SK-N-MC (cell line): Measurements from ENCODE around the gene ATOSB.

Experiments used
- DNase-seq: peaks from one replicate; pipeline ENCODE4 v3.0.0-alpha.2; 2011; ENCODE audit warnings: low read depth, low spot score
- H3K27ac ChIP-seq: fragments of 200-600 bp; sonication (generic); 2 replicates; pipeline ENCODE4 v1.5.1; 2016; ENCODE audit warnings: mixed run types
- H3K36me3 ChIP-seq: fragments of 200-600 bp; sonication (generic); 2 replicates; pipeline ENCODE4 v1.6.1; 2017; ENCODE audit warnings: antibody characterized with exemption, low read length, mixed read lengths; ENCODE audit not compliant: insufficient read depth
- H3K4me3 ChIP-seq: fragments of 200-600 bp; sonication (generic); 2 replicates; pipeline ENCODE4 v1.5.1; 2016
- H3K9ac ChIP-seq: fragments of 200-600 bp; sonication (generic); 2 replicates; pipeline ENCODE4 v1.8.0; 2017; ENCODE audit warnings: mixed run types, mixed read lengths; ENCODE audit not compliant: insufficient read length
- H3K9me3 ChIP-seq: fragments of 200-600 bp; sonication (generic); 2 replicates; pipeline ENCODE4 v1.6.1; 2017; ENCODE audit warnings: low read depth, mild to moderate bottlenecking, antibody characterized with exemption, low read length, moderate library complexity, mixed read lengths
- EZH2 ChIP-seq: fragments of 200-600 bp; sonication (generic); IDR thresholded peaks from one replicate; pipeline ENCODE4 v1.6.1; 2017; ENCODE audit warnings: antibody characterized with exemption
- FOXP2 ChIP-seq: optimal IDR thresholded peaks from 2 replicates; pipeline ENCODE3; 2011; ENCODE audit warnings: mild to moderate bottlenecking, moderate library complexity; ENCODE audit not compliant: insufficient read depth; ENCODE audit errors: extremely low read length, control extremely low read depth
- POLR2AphosphoS5 ChIP-seq: IDR thresholded peaks from 2 replicates; pipeline ENCODE4 v1.6.1; 2012; ENCODE audit warnings: mild to moderate bottlenecking, low read depth, low read length, borderline replicate concordance

ATOSB gene

DNA sequence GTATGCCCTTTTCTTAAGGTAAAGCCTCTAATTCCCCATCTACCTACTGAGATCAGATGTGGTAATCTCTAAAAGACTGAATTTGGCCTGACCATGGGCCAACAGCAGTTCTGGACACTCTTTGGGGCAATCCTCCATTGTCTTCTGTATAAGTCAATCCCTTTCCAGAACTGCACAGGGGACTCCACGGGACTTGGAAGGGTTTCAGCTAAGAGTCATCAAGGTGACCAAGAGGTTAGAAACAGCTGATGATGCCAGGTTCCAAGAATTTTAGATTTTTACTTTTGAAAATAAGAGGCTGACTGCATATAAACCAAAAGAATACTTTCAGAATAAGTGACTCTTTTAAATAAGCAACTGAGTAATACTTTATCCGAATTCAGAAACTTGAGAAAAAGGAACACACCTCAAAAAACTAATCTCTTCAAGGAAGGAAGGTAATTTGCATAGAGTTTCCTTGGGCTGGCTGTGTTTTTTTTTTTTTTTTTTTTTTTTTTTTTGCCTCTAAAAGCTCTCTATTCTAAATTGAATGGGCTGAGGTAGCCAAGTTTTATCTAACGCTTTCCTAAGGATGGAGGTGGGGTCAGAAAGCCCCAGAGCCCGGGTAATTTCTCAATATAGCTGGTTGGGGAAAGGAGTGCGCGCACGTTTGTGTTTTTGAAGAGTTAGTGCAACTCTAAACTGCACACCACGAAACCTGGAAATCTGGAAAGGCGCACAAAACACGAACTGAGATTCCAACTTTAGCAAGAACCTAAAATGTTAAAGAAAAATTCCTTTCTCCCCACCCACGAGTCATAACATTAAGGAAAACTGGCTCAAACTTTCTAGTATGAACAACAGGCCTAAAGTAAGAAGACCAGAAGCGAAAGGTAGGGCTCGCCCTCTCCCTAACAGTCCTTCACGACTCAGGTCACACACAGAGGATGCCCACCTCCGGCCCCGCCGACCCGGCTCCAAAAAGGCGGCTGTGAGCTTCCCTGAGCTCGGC is 44.5 kb downstream of the ATOSB start:
- Histone ChIP-seq H3K9ac (peak overlapping the region; percentile 89), H3K27ac (peak overlapping the region; percentile 98), H3K36me3 (peaks cover 71% of the 10 kb centered on the region), H3K4me3 (peak overlapping the region; percentile 95), H3K9me3 (no peaks in the 10 kb centered on the region)
- no peak for DNase-seq
- no peak for TF ChIP-seq FOXP2
- TF ChIP-seq POLR2AphosphoS5 = no peak
- TF ChIP-seq EZH2 = no peak

GRCh38 chr9:35069020-35069419 is 46.6 kb downstream of the ATOSB start:
- H3K4me3 ChIP-seq = no peak overlapping the region
- H3K36me3 ChIP-seq = peaks cover 71% of the 10 kb centered on the region
- no peak overlapping the region for H3K27ac ChIP-seq
- peak overlapping the region; percentile 51 for H3K9ac ChIP-seq
- no peak for TF ChIP-seq FOXP2
- no peak for TF ChIP-seq EZH2
- TF ChIP-seq POLR2AphosphoS5 = no peak
- H3K9me3 ChIP-seq = no peaks in the 10 kb centered on the region
- no peak for DNase-seq

DNA sequence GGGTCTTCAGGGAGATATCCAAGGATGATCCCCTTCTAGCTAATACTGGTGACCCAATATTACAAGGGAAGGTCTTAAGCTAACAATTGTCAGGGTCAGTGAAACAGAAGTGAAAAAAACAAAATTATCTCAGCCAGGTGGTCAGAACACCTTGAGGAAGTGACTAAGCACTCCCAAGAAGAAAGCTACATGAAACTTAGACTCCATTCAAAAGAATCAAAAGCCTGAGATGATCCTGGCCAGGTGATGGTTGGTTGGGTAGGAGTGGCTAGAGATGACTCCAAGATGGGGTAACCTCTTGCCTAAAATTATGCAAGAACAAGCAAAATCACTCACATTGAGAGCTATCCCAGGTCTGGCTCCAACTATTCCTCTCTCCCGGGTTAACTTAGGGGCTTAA is 48.6 kb downstream of the ATOSB start:
- H3K36me3 ChIP-seq = peaks cover 82% of the 10 kb centered on the region
- TF ChIP-seq FOXP2 = no peak
- no peak for TF ChIP-seq EZH2
- no peak for TF ChIP-seq POLR2AphosphoS5
- DNase-seq = no peak
- H3K9me3 ChIP-seq = no peaks in the 10 kb centered on the region
- H3K9ac ChIP-seq = no peak overlapping the region
- H3K27ac ChIP-seq = no peak overlapping the region
- H3K4me3 ChIP-seq = no peak overlapping the region

GRCh38 chr9:35060548-35061207 is 55.0 kb downstream of the ATOSB start:
- no peak for TF ChIP-seq EZH2
- H3K9ac ChIP-seq = no peak overlapping the region

GRCh38 chr9:35059438-35059837 is 56.2 kb downstream of the ATOSB start:
- Histone ChIP-seq H3K9ac (no peak overlapping the region), H3K4me3 (no peak overlapping the region), H3K9me3 (no peaks in the 10 kb centered on the region), H3K36me3 (peaks cover 97% of the 10 kb centered on the region), H3K27ac (no peak overlapping the region)
- no peak for DNase-seq
- no peak for TF ChIP-seq FOXP2
- TF ChIP-seq POLR2AphosphoS5 = no peak
- TF ChIP-seq EZH2 = no peak

More at GRCh38 chr9:35060548-35061207, 55.0 kb downstream of the ATOSB start:
- DNase-seq = no peak
- H3K4me3 ChIP-seq = no peak overlapping the region
- peaks cover 98% of the 10 kb centered on the region for H3K36me3 ChIP-seq
- no peak overlapping the region for H3K27ac ChIP-seq
- no peaks in the 10 kb centered on the region for H3K9me3 ChIP-seq

GRCh38 chr9:35057271-35057620 is 58.4 kb downstream of the ATOSB start:
- Histone ChIP-seq H3K9ac (no peak overlapping the region), H3K4me3 (no peak overlapping the region), H3K36me3 (peaks cover 89% of the 10 kb centered on the region), H3K9me3 (no peaks in the 10 kb centered on the region), H3K27ac (no peak overlapping the region)
- TF ChIP-seq EZH2 = no peak
- no peak for TF ChIP-seq POLR2AphosphoS5
- TF ChIP-seq FOXP2 = no peak
- DNase-seq = no peak

GRCh38 chr9:35056571-35057270 is 58.9 kb downstream of the ATOSB start:
- Histone ChIP-seq H3K36me3 (peaks cover 89% of the 10 kb centered on the region), H3K4me3 (no peak overlapping the region), H3K9me3 (no peaks in the 10 kb centered on the region), H3K9ac (no peak overlapping the region), H3K27ac (no peak overlapping the region)
- no peak for DNase-seq
- TF ChIP-seq FOXP2 (no peak), EZH2 (no peak), POLR2AphosphoS5 (no peak)

DNA sequence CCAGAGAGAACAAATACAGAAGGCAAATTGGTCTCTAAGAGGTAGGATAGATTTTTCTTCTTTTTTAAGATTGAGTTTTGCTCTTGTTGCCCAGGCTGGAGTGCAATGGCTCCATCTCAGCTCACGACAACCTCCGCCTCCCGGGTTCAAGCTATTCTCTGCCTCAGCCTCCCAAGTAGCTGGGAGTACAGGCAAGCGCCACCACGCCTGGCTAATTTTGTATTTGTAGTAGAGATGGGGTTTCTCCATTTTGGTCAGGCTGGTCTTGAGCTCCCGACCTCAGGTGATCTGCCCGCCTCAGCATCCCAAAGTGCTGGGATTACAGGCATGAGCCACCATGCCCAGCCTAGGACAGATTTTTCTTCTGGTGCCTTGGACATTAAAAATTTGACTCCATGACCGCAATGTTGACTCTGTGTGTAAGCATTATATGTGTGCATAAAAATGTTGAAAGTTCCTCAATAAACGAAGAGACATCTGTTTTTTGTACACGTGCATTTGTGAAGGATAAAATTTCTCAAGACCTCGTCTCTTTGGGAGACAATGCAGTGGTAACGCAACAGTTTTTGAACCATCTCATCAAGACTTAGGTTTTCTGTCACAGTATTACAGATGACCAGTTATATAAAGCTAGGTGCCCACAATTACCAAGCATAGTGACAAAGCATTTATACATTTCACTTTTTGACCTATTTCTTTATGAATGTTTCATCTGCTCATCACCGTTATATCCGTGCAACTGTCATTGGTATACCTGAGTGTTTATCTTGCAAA is 60.6 kb downstream of the ATOSB start:
- Histone ChIP-seq H3K9me3 (no peaks in the 10 kb centered on the region), H3K36me3 (peaks cover 85% of the 10 kb centered on the region), H3K4me3 (no peak overlapping the region), H3K27ac (no peak overlapping the region), H3K9ac (no peak overlapping the region)
- no peak for DNase-seq
- TF ChIP-seq POLR2AphosphoS5 = no peak
- no peak for TF ChIP-seq FOXP2
- TF ChIP-seq EZH2 = no peak
